22Rv1 (cell line): ENCODE results near the gene TIMM10B.

Experiments used
- CTCF ChIP-seq: fragments of 450-650 bp; IDR thresholded peaks from 2 replicates; pipeline ENCODE4 v1.5.1; 2017; ENCODE audit warnings: mild to moderate bottlenecking
- ZFX ChIP-seq: fragments of 450-650 bp; IDR thresholded peaks from 2 replicates; pipeline ENCODE4 v1.6.1; 2017; ENCODE audit warnings: antibody characterized with exemption, borderline replicate concordance

GRCh38 chr11:6498544-6498943 is 17.2 kb downstream of the TIMM10B start:
- TF ChIP-seq CTCF (no peak), ZFX (no peak)
